Germinal center (tissue), 1 donor: ENCODE data around the gene TPCN1.
"Not testable (repeated sequence)": the region's sequence is repeated elsewhere in the genome, so short reads cannot be mapped to it uniquely, and the experiment has no call there.

Experiments
- DNase-seq: peaks from one replicate; pipeline ENCODE4 v3.0.0; 2012; ENCODE audit warnings: mixed read lengths, low spot score

The TPCN1 gene

DNA sequence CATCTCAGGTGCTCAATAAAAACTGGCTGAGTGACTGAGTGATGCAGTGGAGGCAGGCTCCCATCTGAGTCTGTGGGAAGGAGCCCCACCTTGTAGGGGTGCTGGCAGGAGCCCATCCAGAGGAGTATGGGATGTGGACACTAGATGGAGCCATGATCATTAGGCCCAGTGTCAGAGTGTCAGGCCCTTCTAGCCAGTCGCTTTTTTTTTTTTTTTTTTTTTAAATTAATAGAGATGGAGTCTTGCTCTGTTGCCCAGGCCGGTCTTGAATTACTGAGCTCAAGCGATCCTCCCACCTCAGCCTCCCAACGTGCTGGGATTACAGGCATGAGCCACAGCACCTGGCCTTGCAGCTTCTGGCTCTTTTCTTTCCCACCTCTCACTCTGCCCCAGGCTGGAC lies 24.3 kb upstream of the TPCN1 start:
- DNase-seq = peak; percentile 87

DNA sequence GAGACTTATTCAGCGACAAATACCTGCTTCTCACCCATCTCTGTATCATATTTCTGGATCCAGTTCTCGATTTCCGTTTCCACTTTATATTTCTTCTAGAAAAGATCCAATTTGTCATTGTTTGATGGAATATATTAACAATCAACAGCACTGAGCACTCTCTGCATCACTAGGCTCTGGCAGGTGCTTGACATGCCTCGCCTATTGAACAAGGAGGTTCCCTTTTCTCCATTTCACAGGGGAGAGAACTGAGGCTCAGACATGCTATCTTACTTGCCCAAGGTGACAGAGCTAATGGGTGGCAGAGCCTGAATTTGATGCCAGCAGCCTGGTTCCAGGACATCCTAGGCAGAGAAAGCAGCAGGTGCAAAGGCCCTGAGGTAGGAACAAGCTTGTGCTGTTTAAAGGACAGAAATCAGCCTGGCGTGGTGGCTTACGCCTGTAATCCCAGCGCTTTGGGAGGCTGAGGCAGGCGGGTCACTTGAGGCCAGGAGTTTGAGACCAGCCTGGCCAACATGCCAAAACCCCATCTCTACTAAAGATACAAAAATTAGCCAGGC lies 23.7 kb upstream of the TPCN1 start:
- no peak for DNase-seq

DNA sequence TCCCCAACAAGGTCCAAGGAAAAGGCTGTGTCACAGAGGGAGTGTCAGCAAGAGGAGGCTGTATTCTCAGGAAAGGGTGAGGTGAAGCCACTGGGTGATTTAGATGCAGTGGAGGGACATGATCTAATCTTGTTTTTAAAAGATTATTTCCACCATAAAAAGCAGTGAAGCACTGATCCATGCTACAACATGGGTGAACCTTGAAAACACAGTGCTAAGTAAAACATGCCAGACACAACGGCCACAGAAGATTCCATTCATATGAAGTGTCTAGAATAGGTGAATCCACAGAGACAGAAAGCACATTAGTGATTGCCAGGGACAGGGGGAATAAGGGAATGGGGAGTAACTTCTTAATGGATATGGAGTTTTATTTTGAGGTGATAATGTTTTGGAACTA lies 23.0 kb upstream of the TPCN1 start:
- no peak for DNase-seq

DNA sequence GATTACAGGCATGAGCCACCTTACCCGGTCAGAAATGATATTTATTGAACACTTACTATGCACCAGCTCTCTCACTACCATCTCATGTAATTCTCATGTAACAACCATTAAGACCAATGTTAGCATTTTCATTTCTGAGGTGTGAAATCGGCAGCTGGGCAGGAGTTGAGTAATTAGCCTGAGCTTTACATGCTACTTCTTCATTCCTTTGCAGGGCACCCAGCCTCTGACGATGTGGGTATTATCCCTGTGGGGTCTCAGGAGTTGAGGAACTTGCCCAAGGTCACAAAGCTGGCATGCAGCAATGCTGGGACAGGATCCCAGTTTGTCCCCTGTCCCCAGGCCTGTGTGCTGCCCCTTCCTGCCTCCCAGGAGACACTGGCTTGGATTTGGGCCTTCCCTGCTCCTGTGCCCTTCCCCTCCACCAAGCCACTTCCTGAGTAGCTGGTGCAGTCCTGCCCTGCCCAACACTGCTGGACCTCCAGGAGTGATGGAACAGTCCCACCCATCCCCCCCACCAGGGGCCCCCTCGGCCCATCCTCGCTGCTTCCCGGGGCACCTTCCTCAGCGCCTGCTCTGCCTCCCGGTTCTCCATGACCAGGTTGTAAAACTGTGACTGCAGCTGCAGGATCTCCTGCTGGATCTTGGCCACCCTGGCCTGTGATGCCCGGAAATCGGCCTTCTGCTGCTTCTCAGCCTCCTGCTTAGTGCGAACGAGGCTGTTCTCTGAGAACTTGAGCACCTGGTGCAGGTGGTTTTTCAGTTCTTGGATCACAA lies 21.1 kb upstream of the TPCN1 start:
- no peak for DNase-seq

DNA sequence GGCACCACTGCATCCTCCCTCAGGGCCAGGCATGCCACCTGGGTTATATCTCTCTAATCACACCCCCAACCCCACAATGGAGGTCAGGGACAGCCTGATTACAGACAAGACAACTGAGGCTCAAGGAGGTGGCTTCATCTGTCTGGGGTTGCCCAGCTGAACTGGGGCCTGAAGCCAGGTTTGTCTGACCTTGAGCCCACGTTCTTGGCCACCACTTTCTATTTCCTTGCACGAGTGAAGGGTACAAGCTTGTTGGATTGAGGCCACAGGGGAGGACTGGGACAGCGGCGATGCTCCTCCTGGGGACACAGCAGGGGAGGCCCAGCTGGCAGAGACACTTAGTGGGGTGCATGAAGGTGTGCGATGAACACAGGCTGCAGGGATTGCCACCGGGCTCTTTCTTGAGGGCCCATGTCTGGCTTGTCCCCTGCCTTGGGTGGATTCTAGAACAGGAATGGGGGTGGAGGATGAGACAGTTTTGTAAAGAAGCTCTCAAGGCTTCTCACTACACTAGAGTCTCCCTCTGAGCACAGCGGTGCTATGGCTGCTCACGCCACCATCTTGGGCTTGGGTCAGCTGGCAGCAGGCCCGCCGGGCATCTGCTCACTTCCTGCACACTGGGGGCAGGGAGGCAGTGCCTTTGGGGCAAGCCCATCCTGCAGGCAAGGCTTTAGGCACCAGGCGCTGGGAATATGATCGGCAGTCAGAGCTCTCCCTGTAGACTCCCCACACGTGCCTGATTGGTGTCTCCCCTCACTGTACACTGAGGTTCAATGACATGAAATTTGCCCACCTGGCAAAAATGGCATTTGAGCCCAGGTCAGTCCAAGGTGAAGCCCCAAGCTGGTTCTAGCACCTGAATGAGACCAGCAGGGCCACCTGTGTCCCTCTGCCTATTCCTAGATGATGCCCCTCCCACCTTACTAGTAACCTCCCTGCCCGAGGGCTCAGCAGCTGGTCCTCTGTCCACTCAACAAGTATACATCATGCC lies 19.8 kb upstream of the TPCN1 start:
- DNase-seq = no peak

DNA sequence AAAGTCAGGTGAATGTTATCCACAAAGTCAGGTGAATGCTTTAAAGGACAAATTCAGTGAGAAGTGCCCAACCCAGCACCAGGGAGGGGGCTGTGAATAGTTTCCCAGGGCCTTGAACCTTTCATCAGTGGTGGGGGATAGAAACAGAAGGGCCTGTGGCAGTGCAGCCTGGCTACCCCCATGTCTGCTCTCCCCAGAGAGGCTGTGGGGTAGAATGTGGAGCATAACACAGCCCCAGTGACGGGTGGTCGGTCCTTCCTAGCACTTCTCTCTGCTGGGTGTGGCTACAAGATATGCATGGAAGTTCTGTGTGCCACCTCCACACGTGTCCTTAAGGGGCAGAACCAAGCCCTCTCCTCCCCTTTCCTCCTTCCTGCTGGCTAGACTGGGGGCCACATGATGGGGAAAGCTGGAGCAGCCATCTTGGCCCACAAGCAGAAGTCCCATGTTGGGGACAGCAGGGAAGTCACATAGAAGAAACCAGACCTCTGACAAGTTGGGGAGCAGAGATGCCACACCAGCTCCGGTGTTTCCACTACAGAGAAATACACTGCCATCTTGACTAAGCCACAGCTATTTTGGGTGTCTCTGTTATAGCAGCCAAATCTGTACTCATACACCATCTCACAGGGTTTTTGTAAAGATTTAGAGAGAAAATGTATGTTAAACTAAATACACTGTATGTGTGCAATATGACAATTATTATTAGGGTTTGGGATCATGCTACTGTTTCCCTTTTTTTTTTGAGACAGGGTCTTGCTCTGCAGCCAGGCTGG lies 18.8 kb upstream of the TPCN1 start:
- DNase-seq = no peak

DNA sequence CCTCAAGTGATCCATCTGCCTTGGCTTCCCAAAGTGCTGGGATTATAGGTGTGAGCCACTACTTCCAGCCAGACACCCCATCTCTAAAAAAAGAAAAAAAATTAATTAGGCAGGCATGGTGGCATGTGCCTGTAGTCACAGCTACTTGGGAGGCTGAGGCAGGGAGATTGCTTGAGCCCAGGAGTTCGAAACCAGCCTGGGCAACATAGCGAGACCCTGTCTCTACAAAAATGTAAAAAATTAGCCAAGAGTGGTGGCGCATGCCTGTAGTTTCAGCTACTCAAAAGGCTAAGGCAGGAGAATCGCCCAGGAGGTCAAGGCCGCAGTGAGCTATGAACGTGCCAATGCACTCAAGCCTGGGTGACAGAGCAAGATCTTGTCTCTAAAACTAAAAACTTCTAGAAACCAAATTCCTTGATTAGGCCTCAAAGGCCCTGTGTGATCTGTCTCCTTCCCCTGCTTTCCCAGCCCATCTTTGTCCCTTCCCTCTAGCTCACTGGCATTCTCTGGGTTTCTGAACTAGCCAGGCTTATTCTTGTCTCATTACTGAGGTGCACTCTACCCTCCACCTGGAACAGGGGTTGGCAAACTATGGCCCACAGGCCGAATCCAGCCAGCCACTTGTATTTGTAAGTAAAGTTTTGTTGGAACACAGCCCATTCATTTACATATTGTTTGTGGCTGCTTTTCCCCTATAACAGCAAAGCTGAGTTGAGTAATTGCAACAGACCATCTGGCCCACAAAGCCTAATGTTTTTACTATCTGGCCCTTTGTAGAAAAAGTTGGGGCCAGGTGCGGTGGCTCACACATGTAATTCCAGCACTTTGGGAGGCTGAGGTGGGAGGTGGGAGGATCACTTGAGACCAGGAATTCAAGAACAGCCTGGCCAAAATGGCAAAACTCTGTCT lies 17.2 kb upstream of the TPCN1 start:
- no peak for DNase-seq

DNA sequence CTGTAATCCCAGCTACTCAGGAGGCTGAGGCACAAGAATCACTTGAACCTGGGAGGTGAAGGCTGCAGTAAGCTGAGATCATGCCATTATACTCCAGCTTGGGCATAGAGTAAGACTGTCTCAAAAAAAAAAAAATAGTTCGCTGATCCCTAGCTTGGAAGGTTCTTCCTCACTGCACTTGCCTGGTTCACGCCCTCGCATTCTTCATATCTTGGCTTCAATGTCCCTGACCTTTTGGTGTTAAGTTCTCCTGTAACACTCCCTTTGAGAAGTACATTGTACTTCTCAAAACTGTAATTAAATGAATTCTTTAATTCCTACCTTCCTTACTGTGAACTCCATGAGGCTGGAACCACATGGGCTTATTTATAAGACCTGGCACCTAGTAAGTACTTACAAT lies 16.5 kb upstream of the TPCN1 start:
- no peak for DNase-seq

DNA sequence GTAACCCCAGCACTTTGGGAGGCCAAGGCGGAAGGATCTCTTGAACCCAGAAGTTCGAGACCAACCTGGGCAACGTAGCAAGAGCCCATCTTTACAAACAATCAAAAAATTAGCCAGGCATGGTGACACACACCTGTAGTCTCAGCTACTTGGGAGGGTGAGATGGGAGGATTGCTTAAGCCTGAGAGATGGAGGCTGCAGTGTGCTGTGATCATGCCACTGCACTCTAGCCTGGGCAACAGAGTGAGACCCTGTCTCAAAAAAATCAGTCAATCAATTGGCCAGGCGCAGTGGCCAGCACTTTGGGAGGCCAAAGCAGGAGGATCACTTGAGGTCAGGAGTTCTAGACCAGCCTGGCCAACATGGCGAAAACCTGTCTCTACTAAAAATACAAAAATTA lies 14.5 kb upstream of the TPCN1 start:
- DNase-seq = not testable (repeated sequence)

DNA sequence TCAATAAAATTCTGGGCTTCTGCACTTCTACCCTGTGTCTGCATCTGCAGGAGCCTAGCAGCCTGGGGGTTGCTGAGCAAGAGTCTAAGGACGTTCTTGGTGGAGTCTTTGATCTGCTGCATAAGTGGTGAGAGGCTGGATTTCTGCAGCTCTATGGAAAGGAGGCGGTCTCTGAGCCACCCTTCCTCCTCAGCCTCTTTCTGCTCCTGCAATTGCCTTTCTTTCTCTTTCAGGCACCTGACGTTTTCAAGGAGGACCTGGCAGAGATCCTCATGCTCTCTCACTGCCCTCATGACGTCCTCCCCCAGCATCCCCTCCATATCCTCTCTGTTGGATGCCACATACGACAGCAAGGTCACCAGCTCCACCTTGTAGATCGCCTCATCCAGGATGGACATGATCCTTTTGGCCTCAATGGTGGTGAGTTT lies 13.6 kb upstream of the TPCN1 start:
- DNase-seq = no peak

DNA sequence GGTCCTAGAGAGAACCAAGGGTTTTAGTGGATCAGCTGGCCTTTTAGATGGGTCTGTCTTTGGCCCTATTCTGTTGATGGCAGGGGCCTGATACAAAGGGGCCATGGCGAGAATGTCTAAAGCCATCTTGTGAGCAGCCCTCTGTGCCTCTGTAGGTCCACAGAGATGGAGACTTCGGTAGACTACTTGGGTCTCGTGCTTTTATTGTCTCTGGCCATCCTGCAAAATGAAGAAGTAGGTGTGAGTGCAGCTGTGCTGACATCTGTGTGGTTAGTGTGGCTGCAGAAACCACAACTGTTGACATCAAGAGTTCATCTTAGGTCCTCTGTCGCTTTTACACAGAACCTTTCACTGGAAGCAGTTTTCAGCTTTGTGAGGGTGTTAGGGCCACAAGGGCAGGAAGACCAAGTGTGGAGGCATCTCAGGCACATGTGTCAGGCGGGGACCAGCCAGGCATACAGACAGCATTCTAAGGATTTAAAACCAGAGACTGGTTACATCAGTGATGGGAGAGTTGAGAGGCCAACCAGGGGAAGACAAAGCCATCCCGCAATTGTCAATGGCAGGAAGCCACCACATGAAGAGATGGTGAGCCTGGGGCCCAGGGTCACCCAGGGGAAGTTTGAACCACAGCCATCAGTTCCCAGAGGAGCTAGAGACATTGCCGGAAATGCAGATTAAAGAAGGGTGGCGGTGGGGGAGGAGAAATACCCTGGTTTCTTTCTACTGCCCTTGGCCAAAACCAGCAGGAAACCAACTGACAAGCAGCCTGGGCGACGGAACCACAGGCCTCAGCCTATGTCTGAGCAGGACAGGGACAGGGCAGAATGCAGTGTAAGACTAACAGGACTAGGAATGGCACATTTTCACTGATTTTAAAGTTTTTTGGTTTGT lies 13.0 kb upstream of the TPCN1 start:
- peak; percentile 71 for DNase-seq

DNA sequence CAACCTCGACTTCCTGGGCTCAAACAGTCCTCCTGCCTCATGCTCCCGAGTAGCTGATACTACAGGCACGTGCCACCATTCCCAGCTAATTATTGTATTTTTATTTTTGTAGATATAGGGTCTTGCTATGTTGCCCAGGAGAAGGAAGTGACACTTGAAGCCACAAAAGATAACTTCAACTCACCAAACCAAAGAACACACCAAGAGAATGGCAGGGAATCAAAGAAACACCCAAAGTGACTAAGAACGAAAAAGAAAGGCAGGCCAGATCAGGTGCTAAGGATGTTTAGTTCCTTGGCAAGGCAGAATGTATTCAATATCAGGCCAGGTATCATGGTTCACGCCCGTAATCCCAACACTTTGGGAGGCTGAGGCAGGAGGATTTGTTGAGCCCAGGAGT lies 10.1 kb upstream of the TPCN1 start:
- no peak for DNase-seq

DNA sequence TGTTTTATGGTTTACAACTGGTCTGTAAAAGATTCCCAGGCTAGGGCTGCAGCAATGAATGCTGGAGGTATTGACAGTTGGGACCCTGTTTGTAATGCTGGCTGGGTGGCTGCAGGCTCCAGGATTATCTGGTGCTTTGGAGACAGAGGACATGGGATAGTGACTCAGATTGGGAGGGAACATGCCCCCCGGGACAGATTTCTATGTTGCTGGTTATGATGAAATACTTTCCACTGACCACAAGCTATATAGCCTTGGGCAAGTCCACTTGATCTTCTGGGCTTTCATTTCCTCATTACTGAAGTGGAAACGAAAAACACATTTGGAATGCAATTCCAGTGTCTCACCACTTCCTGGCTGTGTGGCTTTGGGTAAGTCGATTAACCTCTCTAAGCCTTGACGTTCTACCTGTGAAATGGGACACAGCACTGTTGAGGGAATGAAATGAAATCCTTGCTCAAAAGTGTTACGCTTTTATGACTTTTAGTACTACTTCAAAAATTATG lies 6.3 kb upstream of the TPCN1 start:
- no peak for DNase-seq

DNA sequence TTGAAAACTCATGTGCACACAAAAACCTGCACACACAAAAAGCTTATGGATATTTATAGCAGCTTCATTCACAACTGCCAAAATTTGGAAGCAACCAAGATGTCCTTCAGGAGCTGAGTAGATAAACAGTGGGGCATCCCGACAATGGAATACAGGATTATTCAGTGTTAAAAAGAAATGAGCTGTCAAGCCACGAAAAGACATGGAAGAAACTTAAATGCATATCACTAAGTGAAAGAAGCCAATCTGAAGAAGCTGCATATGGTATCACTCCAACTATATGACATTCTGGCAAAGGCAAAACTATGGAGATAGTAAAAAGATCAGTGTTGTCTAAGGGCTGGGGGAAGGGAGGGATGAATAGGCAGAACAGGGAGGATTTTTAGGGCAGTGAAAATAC lies 5.2 kb upstream of the TPCN1 start:
- no peak for DNase-seq

DNA sequence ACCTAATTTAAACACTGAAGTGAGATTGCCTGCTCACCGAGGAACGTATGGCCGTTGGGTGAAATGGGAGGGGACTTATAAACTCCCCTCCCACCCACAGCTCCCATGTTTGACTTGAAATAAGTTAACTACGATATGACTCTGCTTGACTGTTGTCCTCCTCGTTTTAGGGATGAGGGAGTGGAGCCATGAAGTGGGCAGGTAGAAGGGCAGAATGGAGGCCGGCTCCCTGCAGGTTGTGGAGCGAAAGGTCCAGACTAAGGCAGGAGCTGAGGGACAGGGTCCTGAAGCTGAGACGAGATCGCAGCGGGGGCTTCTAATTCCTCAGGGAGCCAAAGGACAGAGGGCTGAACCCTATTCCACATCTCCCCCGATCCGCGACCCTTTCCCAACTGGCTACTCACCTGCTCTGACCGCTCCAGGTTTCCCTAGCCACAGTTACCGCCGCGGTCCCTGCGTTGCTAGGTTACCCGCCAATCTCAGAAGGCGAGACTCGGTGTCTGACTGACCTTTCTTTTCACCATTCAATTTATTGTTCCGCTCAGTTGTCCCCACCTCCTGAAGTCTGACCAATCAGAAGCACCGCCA lies 577 bp upstream of the TPCN1 start:
- peak; percentile 26 for DNase-seq

DNA sequence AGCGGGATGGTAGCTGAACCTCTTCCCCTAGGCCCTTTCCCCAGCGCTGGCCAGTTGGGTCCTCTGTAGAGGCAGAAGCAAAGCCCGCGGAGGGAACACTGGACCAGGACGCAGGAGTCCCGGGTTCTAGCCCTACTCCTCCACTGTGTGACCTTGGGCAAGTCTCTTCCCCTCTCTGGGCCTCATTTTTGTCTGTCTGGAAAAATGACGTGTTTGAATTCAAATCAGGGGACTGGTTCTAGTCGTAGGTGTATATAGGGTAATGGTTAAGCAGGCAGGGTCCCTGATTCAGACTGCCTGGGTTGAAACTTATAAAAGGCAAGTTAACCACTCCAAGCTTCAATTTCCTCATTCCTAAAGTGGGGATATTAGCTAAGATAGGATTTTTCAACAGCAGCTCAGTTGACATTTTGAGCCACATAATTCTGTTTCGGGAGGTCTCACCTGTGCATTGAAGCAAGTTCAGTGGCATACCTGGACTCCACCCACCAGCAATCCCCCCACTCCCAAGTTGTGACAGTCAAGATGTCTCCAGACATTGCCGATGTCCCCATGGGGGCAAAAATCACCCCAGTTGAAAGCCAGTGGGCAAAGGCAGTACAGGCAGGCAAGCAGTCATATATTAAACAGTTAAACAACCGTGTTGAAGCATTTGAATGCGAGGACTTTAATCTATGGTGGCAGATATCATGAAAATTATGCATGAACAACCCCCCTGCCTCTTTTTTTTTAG lies 899 bp downstream of the TPCN1 start:
- peak; percentile 30 for DNase-seq

DNA sequence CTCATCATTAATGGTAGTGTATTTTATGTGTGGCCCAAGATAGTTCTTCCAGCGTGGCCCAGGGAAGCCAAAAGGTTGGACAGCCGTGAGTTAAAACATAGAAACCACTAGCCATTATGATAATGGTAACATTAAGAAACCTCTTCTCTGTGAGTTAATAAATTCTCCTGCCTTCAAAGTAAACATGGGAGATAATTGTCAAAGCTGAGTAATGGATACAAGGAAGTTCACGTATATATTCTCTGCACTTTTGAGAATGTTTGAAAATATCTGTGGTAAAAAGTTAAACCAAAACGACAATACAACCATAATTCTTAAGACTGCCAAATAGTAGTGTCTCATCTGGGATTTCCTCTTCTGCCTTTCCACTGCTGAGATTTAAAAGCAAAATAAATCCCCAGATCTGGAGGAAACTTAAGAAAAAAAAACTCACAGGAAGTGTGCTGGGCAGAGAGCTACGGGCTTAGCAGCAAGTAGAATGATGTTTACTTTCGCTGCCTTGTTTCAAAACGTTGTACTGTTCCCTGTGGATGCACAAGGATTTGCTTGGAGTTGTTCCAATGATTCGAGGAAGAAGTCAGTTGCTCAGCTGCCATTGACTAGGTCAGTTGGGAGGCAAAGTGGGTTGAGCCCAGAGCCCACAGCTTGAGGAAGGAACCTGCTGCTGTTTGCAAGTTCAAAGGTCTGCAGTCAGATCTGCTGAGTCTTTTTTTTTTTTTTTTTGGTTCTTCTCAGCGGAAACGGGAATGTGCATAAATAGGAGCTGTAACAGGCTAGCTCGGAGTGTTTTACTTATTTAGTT lies 1.7 kb downstream of the TPCN1 start:
- no peak for DNase-seq

DNA sequence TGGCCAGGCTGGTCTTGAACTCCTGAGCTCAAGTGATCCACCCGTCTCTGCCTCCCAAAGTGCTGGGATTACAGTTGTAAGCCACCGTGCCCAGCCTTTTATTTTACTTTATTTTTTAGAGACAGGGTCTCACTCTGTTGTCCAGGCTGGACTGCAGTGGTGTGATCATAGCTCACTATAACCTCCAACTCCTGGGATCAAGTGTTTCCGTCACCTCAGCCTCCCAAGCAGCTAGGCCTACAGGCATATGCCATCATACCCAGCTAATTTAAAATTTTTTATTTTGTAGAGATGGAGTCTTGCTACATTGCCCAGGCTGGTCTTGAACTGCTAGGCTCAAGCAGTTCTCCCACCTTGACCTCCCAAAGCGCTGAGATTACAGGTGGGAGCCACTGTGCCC lies 3.7 kb downstream of the TPCN1 start:
- DNase-seq = no peak
